GM18502 (cell line): ENCODE results near the gene AGBL1.
"Not testable (repeated sequence)": the region's sequence is repeated elsewhere in the genome, so short reads cannot be mapped to it uniquely, and the experiment has no call there.

ENCODE experiments used
- ATAC-seq: cut with Tn5 transposase; IDR thresholded peaks from one replicate; pipeline ENCODE4 v1.9.1; 2021; ENCODE audit warnings: mild to moderate bottlenecking; ENCODE audit not compliant: unreplicated experiment, poor library complexity

Gene AGBL1

GRCh38 chr15:86377914-86378313 lies 298.2 kb downstream of the AGBL1 start:
- ATAC-seq: no peak

DNA sequence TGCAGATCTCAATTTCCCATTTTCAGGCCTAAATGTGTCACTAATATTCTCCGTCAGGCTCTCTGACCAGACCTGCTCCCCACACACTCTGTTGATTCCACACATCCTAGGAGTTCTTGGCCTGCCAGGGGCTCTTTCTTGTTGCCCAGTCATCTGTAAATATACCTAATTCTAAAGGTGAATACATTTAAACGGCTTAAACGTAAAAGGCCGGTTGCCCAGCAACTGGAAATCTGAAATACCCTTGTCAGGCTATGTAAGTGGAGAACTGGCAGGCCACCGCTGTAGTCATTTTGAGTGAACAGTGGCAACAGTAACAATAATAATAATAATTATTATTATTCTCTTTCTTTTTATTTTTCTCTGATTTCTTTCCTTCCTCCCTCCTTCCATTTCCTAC lies 302.7 kb downstream of the AGBL1 start:
- no peak for ATAC-seq

DNA sequence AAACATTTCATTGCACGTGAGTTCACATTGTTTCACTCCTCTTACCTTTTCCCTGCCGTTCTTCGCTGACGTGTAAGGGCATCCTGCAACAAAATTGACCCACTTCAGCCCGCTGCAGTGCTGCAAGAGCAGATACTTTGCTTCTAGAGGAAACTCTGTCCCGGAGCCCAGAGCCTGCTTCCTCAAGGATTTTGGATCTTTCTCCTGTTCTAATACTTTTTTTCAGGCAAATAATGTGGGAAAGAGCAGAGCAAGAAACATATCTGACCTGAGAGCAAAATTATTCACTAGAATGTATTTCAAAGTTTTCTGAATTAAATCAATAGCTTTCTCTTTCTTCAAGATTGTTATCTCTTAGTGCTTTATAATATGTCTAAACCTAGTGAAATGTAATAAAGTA lies 303.9 kb downstream of the AGBL1 start:
- no peak for ATAC-seq

GRCh38 chr15:86384186-86384585 lies 304.5 kb downstream of the AGBL1 start:
- no peak for ATAC-seq

DNA sequence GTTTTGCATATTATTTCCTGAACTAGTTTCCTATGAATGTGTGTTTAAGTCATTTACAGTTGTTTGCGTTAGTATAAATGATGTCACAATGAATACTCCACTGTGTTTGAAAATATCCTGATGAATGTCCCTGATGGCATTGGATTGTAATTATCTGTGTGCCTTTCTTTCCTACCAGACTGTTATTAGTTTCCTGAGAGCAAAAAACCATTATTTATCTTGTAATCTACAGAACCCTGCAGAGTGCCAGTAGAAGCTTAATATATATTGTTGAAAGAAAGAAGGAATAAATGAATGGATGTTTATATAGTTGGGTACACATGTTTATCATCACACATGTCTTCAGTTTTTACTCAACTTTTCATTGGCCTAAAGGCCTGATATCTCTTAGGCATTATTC lies 312.6 kb downstream of the AGBL1 start:
- no peak for ATAC-seq

DNA sequence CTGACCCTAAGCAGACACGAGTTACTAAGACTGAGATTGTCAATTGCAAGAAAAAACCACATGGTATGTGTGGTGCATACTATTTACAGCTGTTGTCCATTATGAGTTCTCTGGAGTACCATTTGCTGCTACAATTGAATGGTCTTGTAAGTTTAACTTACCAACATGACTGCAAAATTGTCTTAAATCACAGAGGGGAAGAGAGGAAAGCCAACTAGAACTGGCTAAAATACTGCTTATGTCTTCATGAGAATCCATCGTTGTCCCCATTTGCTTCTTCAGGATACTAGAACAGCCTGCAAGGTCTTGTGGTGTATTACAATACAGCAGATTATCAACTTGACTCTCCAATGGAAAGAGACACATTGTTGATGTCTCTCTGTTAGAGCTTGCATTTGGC lies 313.2 kb downstream of the AGBL1 start:
- ATAC-seq: no peak

GRCh38 chr15:86394866-86395265 lies 315.2 kb downstream of the AGBL1 start:
- no peak for ATAC-seq

GRCh38 chr15:86399041-86399954 lies 319.6 kb downstream of the AGBL1 start:
- ATAC-seq: no peak

GRCh38 chr15:86403221-86403620 lies 323.6 kb downstream of the AGBL1 start:
- ATAC-seq: no peak

GRCh38 chr15:86403914-86404583 lies 324.4 kb downstream of the AGBL1 start:
- no peak for ATAC-seq

- no peak for ATAC-seq
Observed at GRCh38 chr15:86408261-86408660, 328.6 kb downstream of the AGBL1 start.

GRCh38 chr15:86411916-86412315 lies 332.2 kb downstream of the AGBL1 start:
- ATAC-seq: no peak

GRCh38 chr15:86413191-86413590 lies 333.5 kb downstream of the AGBL1 start:
- ATAC-seq: no peak

DNA sequence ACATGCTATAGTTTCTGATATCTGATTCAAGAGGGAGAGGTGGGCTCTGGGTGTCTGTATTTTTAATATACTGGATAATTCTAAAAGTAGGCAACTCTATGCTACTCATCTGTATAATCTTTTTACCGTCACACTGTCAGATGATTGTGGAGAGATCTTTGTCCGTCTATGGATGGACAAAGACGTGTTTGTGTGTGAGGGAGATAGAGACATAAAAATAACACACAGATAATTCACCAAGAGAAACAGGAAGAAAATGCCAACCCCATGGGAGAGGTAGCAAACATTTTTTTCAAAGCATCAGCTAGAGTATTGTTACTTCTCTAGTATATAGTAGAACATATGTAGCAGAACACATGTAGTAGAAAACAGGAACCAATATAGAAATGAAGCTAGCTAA lies 346.1 kb downstream of the AGBL1 start:
- ATAC-seq: no peak

- ATAC-seq: no peak
Observed at GRCh38 chr15:86432861-86433260, 353.2 kb downstream of the AGBL1 start.

DNA sequence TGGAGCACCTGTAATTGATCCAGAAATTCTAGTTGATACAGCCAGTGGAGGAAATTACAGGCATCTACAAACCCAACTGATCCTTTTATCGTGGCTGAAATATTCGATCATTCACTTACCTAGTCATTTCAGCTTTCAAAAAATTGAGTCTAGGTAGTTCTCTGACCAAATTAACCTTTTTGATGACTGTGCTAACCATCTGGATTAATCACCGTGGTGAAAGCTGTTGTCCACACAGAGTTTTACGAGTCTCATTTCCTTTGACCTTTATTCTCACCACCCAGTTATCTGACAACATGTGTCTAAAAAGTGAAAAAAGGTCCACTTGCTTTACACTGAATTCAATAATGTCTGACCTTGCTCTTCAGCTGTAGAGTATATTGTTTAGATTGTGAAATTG lies 354.3 kb downstream of the AGBL1 start:
- no peak for ATAC-seq

GRCh38 chr15:86439614-86440013 lies 359.9 kb downstream of the AGBL1 start:
- no peak for ATAC-seq

DNA sequence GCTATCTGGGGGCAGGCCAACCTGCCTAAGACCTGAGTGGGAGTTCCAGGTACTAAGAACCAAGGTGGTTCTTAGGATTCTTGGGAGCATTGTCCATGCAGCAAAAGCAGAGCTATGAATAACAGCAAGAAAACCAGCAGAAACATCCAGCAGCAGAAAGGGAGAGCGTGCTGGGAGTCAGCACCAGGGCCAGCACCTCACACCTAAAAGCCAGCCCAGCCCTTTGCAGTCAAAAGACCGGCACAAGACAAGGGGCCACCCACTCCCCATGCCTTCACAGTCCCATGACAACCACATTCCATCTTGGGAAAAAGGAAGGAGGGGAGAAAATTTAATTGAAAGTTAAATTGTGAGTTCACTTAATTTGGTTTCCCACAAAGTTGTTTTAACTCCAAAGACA lies 364.9 kb downstream of the AGBL1 start:
- no peak for ATAC-seq

DNA sequence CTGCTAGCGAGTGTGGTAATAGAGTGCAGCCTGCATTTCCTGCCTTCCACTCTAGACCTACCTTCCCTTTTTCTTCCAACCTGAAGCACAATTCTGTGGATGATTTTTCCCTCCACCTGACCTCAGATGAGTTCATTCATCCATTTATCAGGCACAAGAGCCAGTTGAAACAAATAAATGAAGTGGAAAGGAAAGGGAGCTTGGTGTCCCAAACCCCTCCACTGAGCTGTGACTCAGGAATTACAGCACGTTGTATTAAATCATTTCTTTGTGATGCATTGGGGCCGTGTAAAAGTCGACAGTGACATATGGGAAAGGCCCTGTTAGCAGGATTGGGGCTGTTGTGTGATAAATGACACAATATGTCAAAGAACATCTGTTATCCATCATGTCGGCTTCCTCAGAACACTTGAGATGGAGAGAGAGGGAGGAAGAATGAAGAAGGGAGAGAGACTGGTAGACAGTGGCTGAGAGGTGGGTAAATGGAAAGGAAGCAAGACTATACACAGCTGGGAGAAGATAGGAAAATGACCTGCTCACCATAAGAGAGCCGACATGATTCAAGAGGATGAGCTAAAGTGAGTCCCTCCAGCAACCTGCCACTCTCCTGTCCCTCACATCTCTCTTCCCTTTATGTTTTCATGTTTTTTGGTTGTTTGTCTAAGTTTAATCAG lies 366.0 kb downstream of the AGBL1 start:
- no peak for ATAC-seq

GRCh38 chr15:86446253-86446640 lies 366.6 kb downstream of the AGBL1 start:
- ATAC-seq: no peak

DNA sequence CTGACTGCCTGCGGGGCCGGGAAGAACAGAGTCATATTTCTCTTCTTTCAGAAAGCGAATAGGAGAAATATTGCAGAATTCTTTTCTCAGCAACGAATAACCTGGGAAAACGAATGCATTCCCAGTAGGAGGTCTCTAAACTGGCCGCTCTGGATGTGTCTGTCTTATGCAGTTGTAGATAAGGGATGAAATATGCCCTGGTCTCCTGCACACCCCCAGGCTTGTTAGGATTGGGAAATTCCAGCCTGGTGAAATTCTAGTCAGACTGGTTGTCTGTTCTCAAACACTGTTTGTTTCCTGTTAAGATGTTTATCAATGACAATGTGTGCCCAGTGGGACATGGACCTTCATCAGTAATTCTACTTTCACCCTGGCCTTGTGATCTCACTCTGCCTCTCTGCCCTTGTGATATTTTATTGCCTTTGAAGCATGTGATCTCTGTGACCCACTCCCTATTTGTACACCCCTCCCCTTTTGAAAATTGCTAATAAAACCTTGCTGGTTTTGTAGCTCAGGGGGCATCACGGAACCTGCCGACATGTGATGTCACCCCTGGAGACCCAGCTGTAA lies 385.9 kb downstream of the AGBL1 start:
- not testable (repeated sequence) for ATAC-seq
